ENCODE data around the gene HCFC2. TPM values are rescaled to one million over a fixed set of nuclear protein-coding genes. Genes with fewer than 3 reads are reported as not detected.
"Not testable (repeated sequence)": the region's sequence is repeated elsewhere in the genome, so short reads cannot be mapped to it uniquely, and the experiment has no call there.

HCFC2 gene
- total RNA-seq, 1 donor from 2014 or later = 10.3 TPM

- Mint-ChIP-seq H3K4me3 (ENCODE audit: unreplicated experiment) (no peak overlapping the region), H3K36me3 (ENCODE audit: low read depth, unreplicated experiment) (peaks cover 2% of the 10 kb centered on the region), H3K27me3 (ENCODE audit: low read depth, unreplicated experiment) (no peaks in the 10 kb centered on the region), H3K27ac (ENCODE audit: unreplicated experiment) (no peak overlapping the region), H3K4me1 (ENCODE audit: low read depth, unreplicated experiment) (peaks cover 4% of the 10 kb centered on the region), H3K9me3 (ENCODE audit: unreplicated experiment) (no peaks in the 10 kb centered on the region)
- Histone ChIP-seq H3K9me3 (ENCODE audit: insufficient read depth, low read depth, low read length) (no peaks in the 10 kb centered on the region), H3K4me2 (ENCODE audit: low read length) (no peak overlapping the region), H3K27ac (ENCODE audit: low read depth, low read length) (no peak overlapping the region), H4K20me1 (ENCODE audit: insufficient read depth, low read length) (no peaks in the 10 kb centered on the region), H3K9ac (ENCODE audit: low read length) (no peak overlapping the region), H3K79me2 (ENCODE audit: insufficient read depth, low read length) (no peaks in the 10 kb centered on the region), H3K4me1 (ENCODE audit: insufficient read depth, low read length) (no peaks in the 10 kb centered on the region), H3K27me3 (ENCODE audit: insufficient read depth, low read length) (no peaks in the 10 kb centered on the region), H2AFZ (ENCODE audit: low read depth, low read length) (no peak overlapping the region), H3K4me3 (ENCODE audit: insufficient read depth, low read depth, low read length) (no peak overlapping the region), H3K36me3 (ENCODE audit: insufficient read depth, low read length) (no peaks in the 10 kb centered on the region)
- DNase-seq (ENCODE audit: low read depth) = no peak
- no peak for FAIRE-seq
- TF ChIP-seq CTCF (IDR thresholded peaks at IDR 0.05; ENCODE audit: insufficient read depth, low read depth, low read length) (no peak), EZH2 (IDR thresholded peaks at IDR 0.05; ENCODE audit: insufficient read depth, low read length) (no peak)
Observed at GRCh38 chr12:104109446-104110271, 45.3 kb downstream of the HCFC2 start.

GRCh38 chr12:104114834-104115586 lies 50.7 kb downstream of the HCFC2 start:
- H3K27me3 ChIP-seq (ENCODE audit: insufficient read depth, low read length); H3K9me3 ChIP-seq (ENCODE audit: insufficient read depth, low read depth, low read length); H3K36me3 Mint-ChIP-seq (ENCODE audit: low read depth, unreplicated experiment); H3K79me2 ChIP-seq (ENCODE audit: insufficient read depth, low read length); H3K27ac ChIP-seq (ENCODE audit: low read depth, low read length); H3K4me1 ChIP-seq (ENCODE audit: insufficient read depth, low read length); H3K27ac Mint-ChIP-seq (ENCODE audit: unreplicated experiment); DNase-seq (ENCODE audit: low read depth); H3K4me3 ChIP-seq (ENCODE audit: insufficient read depth, low read depth, low read length); H2AFZ ChIP-seq (ENCODE audit: low read depth, low read length); H3K9me3 Mint-ChIP-seq (ENCODE audit: unreplicated experiment); H3K4me3 Mint-ChIP-seq (ENCODE audit: unreplicated experiment); H3K4me1 Mint-ChIP-seq (ENCODE audit: low read depth, unreplicated experiment); H3K9ac ChIP-seq (ENCODE audit: low read length); H3K27me3 Mint-ChIP-seq (ENCODE audit: low read depth, unreplicated experiment); H4K20me1 ChIP-seq (ENCODE audit: insufficient read depth, low read length); FAIRE-seq; H3K4me2 ChIP-seq (ENCODE audit: low read length): not testable (repeated sequence)
- H3K36me3 ChIP-seq (ENCODE audit: insufficient read depth, low read length) = peaks cover 15% of the 10 kb centered on the region

- TF ChIP-seq EZH2 (IDR thresholded peaks at IDR 0.05; ENCODE audit: insufficient read depth, low read length) (no peak), CTCF (IDR thresholded peaks at IDR 0.05; ENCODE audit: insufficient read depth, low read depth, low read length) (no peak)
- no peak for DNase-seq (ENCODE audit: low read depth)
- Histone ChIP-seq H3K79me2 (ENCODE audit: insufficient read depth, low read length) (peaks cover 4% of the 10 kb centered on the region), H3K36me3 (ENCODE audit: insufficient read depth, low read length) (peaks cover 16% of the 10 kb centered on the region), H3K4me3 (ENCODE audit: insufficient read depth, low read depth, low read length) (no peak overlapping the region), H2AFZ (ENCODE audit: low read depth, low read length) (no peak overlapping the region), H3K9ac (ENCODE audit: low read length) (no peak overlapping the region), H3K9me3 (ENCODE audit: insufficient read depth, low read depth, low read length) (no peaks in the 10 kb centered on the region), H3K4me2 (ENCODE audit: low read length) (no peak overlapping the region), H3K4me1 (ENCODE audit: insufficient read depth, low read length) (peaks cover under 1% of the 10 kb centered on the region), H4K20me1 (ENCODE audit: insufficient read depth, low read length) (no peaks in the 10 kb centered on the region), H3K27ac (ENCODE audit: low read depth, low read length) (no peak overlapping the region), H3K27me3 (ENCODE audit: insufficient read depth, low read length) (no peaks in the 10 kb centered on the region)
- Mint-ChIP-seq H3K9me3 (ENCODE audit: unreplicated experiment) (no peaks in the 10 kb centered on the region), H3K4me3 (ENCODE audit: unreplicated experiment) (no peak overlapping the region), H3K36me3 (ENCODE audit: low read depth, unreplicated experiment) (no peaks in the 10 kb centered on the region), H3K4me1 (ENCODE audit: low read depth, unreplicated experiment) (peaks cover 2% of the 10 kb centered on the region), H3K27ac (ENCODE audit: unreplicated experiment) (no peak overlapping the region), H3K27me3 (ENCODE audit: low read depth, unreplicated experiment) (no peaks in the 10 kb centered on the region)
- no peak for FAIRE-seq
Observed at GRCh38 chr12:104115587-104115975, 51.2 kb downstream of the HCFC2 start.

Data from astrocyte (in vitro differentiated cells and primary cell).